ENCODE measurements around the gene UBE4A.

The UBE4A gene

GRCh38 chr11:118322721-118323120 lies 36.7 kb upstream of the UBE4A start:
- Histone ChIP-seq H3K27me3 (ENCODE audit: insufficient read depth, poor library complexity, severe bottlenecking) (no peaks in the 10 kb centered on the region), H3K27ac (replicated peaks) (no peak overlapping the region), H3K4me3 (replicated peaks; ENCODE audit: insufficient read depth, low read length) (no peak overlapping the region)
- no peak for DNase-seq (ENCODE audit: low read depth in 1 of 2, low spot score in 1 of 2)
- TF ChIP-seq GABPA (IDR thresholded peaks at IDR 0.05; ENCODE audit: low read depth) (no peak), POLR2AphosphoS5 (IDR thresholded peaks at IDR 0.05; ENCODE audit: low read depth) (no peak), SPI1 (IDR thresholded peaks at IDR 0.05; ENCODE audit: borderline replicate concordance, low read depth) (no peak), REST (IDR thresholded peaks at IDR 0.05; ENCODE audit: insufficient replicate concordance, low read depth) (no peak)

GRCh38 chr11:118325283-118325682 lies 34.1 kb upstream of the UBE4A start:
- H3K27ac ChIP-seq (replicated peaks): no peak overlapping the region
- DNase-seq (ENCODE audit: low read depth in 1 of 2, low spot score in 1 of 2): no peak
- TF ChIP-seq POLR2AphosphoS5 (IDR thresholded peaks at IDR 0.05; ENCODE audit: low read depth) (no peak), REST (IDR thresholded peaks at IDR 0.05; ENCODE audit: insufficient replicate concordance, low read depth) (no peak), SPI1 (IDR thresholded peaks at IDR 0.05; ENCODE audit: borderline replicate concordance, low read depth) (no peak), GABPA (IDR thresholded peaks at IDR 0.05; ENCODE audit: low read depth) (no peak)
- TF ChIP-seq, protein P1, sequence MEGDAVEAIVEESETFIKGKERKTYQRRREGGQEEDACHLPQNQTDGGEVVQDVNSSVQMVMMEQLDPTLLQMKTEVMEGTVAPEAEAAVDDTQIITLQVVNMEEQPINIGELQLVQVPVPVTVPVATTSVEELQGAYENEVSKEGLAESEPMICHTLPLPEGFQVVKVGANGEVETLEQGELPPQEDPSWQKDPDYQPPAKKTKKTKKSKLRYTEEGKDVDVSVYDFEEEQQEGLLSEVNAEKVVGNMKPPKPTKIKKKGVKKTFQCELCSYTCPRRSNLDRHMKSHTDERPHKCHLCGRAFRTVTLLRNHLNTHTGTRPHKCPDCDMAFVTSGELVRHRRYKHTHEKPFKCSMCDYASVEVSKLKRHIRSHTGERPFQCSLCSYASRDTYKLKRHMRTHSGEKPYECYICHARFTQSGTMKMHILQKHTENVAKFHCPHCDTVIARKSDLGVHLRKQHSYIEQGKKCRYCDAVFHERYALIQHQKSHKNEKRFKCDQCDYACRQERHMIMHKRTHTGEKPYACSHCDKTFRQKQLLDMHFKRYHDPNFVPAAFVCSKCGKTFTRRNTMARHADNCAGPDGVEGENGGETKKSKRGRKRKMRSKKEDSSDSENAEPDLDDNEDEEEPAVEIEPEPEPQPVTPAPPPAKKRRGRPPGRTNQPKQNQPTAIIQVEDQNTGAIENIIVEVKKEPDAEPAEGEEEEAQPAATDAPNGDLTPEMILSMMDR (IDR thresholded peaks at IDR 0.05; ENCODE audit: insufficient read depth, low read length): no peak
- H3K4me3 ChIP-seq (replicated peaks; ENCODE audit: insufficient read depth, low read length): no peak overlapping the region
- H3K27me3 ChIP-seq (ENCODE audit: insufficient read depth, poor library complexity, severe bottlenecking): no peaks in the 10 kb centered on the region

DNA sequence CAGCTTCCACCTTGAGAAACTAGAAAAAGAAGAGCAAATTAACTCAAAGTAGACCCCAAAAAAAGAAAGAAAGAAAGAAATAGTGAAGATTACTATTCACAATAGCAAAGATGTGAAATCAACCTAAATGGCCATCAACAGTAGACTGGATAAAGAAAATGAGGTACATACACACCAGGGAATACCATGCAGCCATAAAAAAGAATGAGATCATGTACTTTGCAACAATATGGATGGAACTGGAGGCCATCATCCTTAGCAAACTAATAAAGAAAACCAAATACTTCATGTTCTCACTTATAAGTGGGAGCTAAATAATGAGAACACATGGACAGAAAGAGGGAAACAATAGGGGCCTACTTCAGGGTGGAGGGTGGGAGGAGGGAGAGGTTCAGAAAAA lies 30.7 kb upstream of the UBE4A start:
- no peak overlapping the region for H3K4me3 ChIP-seq (replicated peaks; ENCODE audit: insufficient read depth, low read length)
- no peak overlapping the region for H3K27ac ChIP-seq (replicated peaks)
- TF ChIP-seq GABPA (IDR thresholded peaks at IDR 0.05; ENCODE audit: low read depth) (no peak), POLR2AphosphoS5 (IDR thresholded peaks at IDR 0.05; ENCODE audit: low read depth) (no peak), SPI1 (IDR thresholded peaks at IDR 0.05; ENCODE audit: borderline replicate concordance, low read depth) (no peak), REST (IDR thresholded peaks at IDR 0.05; ENCODE audit: insufficient replicate concordance, low read depth) (no peak)
- TF ChIP-seq, protein P1 (IDR thresholded peaks at IDR 0.05; ENCODE audit: insufficient read depth, low read length): no peak
- no peaks in the 10 kb centered on the region for H3K27me3 ChIP-seq (ENCODE audit: insufficient read depth, poor library complexity, severe bottlenecking)
- no peak for DNase-seq (ENCODE audit: low read depth in 1 of 2, low spot score in 1 of 2)

Data from HL-60 (cell line).